DND-41 (cell line): ENCODE results near the gene CEP104.

ENCODE experiments used
- CTCF ChIP-seq: IDR thresholded peaks from 2 replicates; pipeline ENCODE4 v1.5.1; 2012; ENCODE audit warnings: borderline replicate concordance, low read length, moderate library complexity, mild to moderate bottlenecking; ENCODE audit not compliant: poor library complexity, severe bottlenecking; ENCODE audit errors: extremely low read depth
- EZH2 ChIP-seq: IDR thresholded peaks from 3 replicates; pipeline ENCODE4 v1.6.1; 2012; ENCODE audit warnings: borderline replicate concordance, low read depth, mild to moderate bottlenecking, moderate library complexity, low read length, inconsistent platforms; ENCODE audit not compliant: severe bottlenecking

GRCh38 chr1:3819771-3820200 is 37.2 kb downstream of the CEP104 start:
- TF ChIP-seq EZH2 (no peak), CTCF (no peak)
